OCI-LY3 (cell line): ENCODE data around the gene TMEFF2.

ENCODE experiments used
- EZH2phosphoT487 ChIP-seq: fragments of 200-600 bp; shearing (Covaris generic); IDR thresholded peaks from 2 replicates; pipeline ENCODE4 v1.6.1; 2018; ENCODE audit warnings: antibody characterized with exemption, mixed run types, low read depth
- TF ChIP-seq, protein P1 (sequence below): fragments of 200-600, 300-600 bp; sonication (generic); IDR thresholded peaks from 2 replicates; pipeline ENCODE4 v1.5.1; 2014; ENCODE audit warnings: antibody characterized with exemption, low read length, low read depth

GRCh38 chr2:192011196-192011595 is 183.5 kb downstream of the TMEFF2 start:
- TF ChIP-seq, protein P1, sequence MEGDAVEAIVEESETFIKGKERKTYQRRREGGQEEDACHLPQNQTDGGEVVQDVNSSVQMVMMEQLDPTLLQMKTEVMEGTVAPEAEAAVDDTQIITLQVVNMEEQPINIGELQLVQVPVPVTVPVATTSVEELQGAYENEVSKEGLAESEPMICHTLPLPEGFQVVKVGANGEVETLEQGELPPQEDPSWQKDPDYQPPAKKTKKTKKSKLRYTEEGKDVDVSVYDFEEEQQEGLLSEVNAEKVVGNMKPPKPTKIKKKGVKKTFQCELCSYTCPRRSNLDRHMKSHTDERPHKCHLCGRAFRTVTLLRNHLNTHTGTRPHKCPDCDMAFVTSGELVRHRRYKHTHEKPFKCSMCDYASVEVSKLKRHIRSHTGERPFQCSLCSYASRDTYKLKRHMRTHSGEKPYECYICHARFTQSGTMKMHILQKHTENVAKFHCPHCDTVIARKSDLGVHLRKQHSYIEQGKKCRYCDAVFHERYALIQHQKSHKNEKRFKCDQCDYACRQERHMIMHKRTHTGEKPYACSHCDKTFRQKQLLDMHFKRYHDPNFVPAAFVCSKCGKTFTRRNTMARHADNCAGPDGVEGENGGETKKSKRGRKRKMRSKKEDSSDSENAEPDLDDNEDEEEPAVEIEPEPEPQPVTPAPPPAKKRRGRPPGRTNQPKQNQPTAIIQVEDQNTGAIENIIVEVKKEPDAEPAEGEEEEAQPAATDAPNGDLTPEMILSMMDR: no peak
- TF ChIP-seq EZH2phosphoT487: no peak
